GM21360 (cell line): ENCODE measurements around the gene TRMT1.

Experiments used
- ATAC-seq: cut with Tn5 transposase; IDR thresholded peaks from one replicate; pipeline ENCODE4 v1.9.1; 2021; ENCODE audit warnings: mild to moderate bottlenecking, moderate library complexity; ENCODE audit not compliant: unreplicated experiment

Gene TRMT1

DNA sequence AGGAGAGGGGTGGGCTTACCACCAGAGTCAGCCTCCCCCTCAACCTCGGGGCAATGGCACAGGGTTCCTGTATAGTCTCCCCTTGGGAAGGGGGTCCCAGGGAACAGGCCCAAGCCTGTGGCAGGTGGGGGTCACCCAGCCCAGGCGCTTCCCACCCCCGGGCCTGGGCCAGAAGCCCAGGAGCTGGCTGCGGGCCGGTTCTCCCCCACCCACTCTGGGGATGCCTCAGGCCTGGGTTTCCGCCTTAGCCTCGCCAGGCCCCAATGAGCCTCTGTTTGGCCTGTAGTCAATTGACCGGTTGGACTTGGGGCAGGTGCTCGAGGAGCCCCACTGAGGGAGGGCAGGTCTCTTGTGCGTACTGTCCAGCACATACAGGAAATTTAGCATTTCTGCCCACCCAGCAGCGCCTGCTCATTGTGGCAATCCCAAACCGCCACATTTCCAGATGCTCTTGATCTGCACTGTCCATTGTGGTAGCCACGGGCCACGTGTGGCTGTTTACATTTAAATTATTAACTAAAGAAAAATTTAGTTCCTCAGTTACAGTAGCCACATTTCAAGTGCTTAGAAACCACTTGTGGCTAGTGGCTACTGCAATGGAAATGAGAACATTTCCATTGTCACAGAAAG is 23.8 kb downstream of the TRMT1 start:
- no peak for ATAC-seq

GRCh38 chr19:13092158-13092543 is 24.4 kb downstream of the TRMT1 start:
- ATAC-seq = no peak

- no peak for ATAC-seq
Observed at GRCh38 chr19:13091400-13092157, 25.0 kb downstream of the TRMT1 start.

DNA sequence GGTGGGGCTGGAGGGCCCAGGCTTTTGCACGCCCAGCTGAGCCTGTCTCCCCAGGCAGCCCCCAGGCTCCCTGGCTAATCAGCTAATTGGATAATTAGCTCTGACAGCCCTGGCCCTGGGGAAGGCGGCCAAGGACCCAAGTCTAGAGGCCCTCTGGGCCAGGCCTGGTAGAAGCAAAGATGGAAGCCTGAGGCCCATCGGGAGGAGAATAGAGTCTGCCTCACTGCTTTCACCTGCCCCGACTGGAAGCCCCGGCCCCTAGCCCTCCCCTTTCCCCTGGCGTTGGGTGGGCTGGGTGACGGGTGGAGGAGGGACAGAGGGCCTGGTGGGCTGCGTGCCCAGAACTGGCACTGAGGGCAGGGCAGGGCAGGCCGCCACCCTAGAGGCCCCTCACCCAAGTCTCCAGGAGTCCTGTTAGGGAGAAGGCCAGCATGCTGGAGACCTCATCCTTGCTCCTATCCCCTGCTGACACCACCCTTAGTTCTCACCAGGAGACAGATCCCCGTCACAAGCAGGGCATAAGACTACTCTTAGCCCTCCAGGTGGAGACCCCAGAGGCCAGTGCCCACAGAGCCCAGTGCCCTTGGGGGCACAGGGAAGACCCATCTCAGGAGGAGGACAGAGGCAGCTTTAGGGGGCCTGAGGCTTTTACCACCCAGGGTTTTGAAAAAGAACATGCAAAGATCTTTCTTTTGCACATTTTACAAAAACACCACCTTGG is 25.9 kb downstream of the TRMT1 start:
- no peak for ATAC-seq

DNA sequence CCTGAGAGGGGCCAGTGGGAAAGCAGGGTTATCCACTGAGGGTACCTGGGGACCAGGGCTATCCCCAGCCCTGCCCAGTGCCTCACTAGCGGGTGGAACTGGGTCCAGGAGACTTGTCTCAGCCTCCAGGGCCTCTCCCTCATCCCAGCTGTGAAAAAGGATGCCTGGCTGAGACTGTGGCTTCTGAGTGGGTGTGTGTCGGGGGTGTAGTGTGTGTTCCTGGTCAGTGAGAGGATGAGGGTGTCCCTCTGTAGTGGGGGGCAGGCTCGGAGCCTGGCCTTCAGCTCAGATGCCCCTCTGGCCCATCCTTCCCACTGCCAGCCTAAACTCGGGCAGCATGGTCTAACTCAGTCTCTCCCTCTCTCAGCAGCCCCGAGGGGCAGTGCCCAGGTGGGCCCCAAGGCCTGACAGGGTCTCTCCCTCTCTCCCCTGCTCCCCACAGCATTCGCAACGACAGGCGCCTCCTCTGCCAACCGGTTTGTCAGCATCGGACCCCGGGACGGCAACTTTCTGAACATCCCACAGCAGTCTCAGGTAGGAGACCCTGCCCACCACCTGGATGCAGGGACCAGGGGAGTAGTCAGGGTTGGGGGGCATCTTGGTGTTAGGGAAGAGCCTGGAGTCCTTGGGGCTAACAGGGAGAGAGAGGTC is 26.6 kb downstream of the TRMT1 start:
- ATAC-seq = no peak

DNA sequence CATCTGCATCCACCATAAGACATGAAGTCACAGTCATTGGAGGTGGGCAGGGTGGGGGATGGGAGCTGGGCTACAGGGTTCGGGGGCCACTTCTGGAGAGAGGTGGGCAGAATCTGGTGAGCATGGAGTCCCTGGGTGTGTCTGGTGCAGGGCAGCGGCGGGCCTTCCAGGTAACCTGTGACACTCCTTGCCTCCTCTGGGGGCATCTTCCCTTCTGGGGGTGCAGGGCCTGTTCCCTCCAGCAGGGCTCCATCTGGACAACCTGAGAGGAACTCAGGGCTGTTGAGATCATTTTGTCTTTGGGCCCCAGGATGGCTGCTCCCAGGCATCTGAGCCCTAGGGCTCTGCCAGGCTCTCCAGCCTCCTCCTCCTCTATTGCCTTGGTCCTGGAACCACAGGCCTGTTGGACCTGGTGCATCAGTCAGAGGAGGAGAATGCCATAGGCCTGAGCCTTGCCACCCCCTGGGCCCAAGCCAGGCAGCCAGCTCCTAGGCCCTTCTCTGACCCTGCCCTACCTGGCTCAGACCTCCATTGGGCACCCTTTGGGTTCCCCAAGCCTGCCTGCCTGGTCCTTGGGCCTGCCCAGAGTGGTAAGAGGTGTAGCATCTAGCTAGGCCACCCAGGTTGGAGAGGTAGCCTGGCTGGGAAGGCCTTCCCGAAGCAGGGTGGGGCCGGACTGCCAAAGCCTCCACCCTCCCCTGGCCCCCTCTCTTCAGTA is 27.2 kb downstream of the TRMT1 start:
- no peak for ATAC-seq

DNA sequence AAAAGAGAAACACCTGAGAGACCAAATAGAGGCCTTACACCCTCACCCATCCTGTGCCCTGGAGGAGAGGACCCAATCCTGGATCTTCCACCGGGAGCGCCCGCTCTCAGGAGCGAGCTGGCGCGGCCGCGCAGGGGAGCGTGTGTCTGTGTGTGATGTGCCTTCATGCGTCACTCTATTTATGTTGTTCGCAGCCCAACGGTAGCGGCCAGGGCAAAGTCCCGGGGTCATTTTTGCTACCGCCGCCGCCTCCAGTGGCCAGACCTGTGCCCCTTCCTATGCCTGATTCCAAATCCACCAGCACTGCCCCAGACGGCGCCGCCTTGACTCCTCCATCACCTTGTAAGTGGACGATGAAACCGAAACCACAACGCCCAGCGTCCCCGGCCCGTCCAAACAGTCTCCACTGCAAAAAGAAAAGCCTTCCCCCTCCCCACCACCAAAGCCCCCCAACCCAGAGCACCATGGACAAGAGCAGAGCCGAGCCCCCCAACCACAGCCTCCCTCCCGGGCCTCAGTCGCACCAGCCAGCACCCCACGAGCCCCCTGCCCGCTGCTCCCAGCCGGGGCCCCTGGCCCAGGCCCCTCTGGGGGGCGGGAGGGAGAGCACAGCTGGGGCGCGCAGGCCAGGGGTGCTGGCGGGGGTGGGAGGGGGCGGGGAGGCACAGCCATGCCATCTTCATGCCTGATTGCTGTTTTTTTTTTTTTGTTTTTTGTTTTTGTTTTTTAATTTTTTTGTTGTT is 28.6 kb downstream of the TRMT1 start:
- no peak for ATAC-seq

GRCh38 chr19:13087295-13087694 is 29.2 kb downstream of the TRMT1 start:
- no peak for ATAC-seq

GRCh38 chr19:13086341-13086740 is 30.2 kb downstream of the TRMT1 start:
- no peak for ATAC-seq

DNA sequence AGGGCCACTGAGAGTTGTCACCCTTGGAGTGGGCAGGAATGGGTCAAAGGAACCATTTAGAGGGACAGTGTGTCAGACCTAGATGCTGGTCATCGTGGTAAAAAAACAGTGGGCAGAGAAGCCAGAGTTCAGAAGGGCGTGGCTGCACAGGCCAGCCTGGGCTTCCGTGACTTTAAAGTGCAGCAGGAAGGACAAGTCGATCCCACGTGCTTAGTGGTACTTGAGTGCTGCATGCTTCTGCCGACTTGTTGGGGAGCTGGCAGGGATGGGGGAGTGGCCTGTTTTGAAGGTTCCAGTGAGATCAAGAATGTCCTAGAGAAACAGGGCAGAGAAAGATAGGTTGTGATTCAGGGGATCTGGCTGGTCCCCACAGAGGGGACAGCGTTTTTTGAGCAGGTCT is 30.9 kb downstream of the TRMT1 start:
- no peak for ATAC-seq

DNA sequence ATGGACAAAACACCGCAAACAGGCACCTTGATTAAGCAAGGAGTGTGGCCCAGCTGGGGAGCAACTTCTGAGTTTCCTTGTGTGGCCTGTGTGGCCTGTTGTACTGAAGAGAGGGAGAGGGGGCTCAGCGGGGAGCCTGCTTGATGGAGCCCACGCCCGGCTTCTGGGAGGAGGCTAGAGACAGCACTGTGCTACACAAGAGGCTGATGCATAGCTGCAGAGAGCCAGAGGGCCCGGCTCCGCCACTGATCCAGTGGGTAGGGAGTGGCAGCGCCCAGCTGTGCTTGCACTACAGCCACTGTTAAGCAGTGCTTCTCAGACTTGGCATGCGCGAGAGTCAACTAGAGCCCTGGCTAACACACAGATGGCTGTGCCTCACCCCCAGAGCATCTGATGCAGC is 32.9 kb downstream of the TRMT1 start:
- no peak for ATAC-seq

DNA sequence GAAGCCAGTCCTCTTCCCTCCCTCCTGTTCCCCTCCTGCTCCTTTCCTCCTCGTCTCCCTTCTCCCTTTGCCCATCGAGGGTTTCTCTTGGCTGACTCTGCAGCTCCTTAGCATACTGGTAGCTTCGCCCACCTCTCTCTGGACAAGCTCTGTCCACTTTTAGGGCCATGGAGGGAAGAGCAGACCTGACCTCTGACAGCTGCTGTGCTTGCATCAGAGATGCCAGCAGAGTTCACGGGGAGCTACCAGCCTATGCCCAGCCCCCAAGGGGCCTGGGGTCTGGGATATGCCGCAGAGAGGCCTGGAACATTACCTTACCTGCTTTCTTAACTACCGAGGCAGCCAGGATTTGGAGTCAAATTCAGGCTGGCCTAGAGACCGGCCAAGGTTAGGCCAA is 33.5 kb downstream of the TRMT1 start:
- no peak for ATAC-seq

GRCh38 chr19:13082192-13083007 is 34.1 kb downstream of the TRMT1 start:
- no peak for ATAC-seq

DNA sequence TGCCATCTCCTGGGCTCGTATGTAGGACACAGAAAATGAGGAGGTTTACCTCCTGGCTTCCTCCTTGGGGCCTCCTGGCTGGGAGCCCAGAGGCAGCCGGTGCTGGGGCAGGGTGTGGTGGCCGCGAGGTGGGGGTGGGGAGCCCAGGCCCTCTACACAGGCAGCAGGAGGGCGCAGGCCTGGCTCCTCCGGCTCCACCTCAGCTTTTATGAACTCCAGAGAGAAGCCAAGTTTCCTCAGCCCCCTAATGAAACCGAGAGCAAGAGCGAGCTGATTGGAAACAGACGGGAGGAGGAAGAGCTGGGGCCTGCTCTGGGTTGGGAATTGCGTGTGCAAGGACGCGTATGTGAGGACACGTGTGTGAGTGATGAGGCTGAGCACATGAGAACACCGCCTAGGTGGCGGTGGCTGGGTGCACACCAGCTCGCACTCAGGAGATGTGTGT is 37.0 kb downstream of the TRMT1 start:
- no peak for ATAC-seq

GRCh38 chr19:13078897-13079541 is 37.5 kb downstream of the TRMT1 start:
- no peak for ATAC-seq

- no peak for ATAC-seq
Observed at GRCh38 chr19:13078381-13078780, 38.2 kb downstream of the TRMT1 start.

DNA sequence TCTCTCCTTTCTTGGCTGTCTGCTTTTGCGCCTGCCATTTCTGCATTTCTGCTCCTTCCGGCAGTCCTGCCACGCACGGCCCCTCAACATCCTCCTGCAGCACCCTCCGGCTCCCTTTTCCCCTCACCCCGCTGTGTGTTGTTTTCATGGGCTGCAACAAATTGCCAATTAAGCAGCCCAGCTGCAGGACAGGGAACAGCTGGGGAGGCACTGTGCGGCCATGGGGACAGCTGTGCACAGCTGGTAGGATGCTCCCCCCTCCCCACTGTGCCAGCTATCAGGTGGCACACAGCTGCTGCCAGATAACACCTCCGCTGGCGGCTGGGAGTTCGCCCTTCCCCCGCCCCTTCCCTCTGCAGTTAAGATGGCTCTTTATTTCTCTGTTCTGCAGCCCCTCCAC is 39.3 kb downstream of the TRMT1 start:
- ATAC-seq = no peak

GRCh38 chr19:13076787-13077186 is 39.8 kb downstream of the TRMT1 start:
- ATAC-seq = no peak

GRCh38 chr19:13076320-13076719 is 40.2 kb downstream of the TRMT1 start:
- ATAC-seq = no peak
